Panc1 (cell line): Measurements from ENCODE around the gene RHBDL1.

Experiments used
- CTCF ChIP-seq: fragments of 450-650 bp; IDR thresholded peaks from 2 replicates; pipeline ENCODE4 v1.5.1; 2017; ENCODE audit warnings: mild to moderate bottlenecking
- POLR2AphosphoS5 ChIP-seq: IDR thresholded peaks from 2 replicates; pipeline ENCODE4 v1.6.1; 2012; ENCODE audit warnings: mild to moderate bottlenecking, low read depth, low read length, moderate library complexity
- REST ChIP-seq, 2 experiments: IDR thresholded peaks; 2 replicates each; pipeline ENCODE4 v1.6.1; 2011 to 2012; ENCODE audit warnings: low read depth in 2 of 2, control low read depth in 1 of 2, low read length in 1 of 2, mild to moderate bottlenecking in 1 of 2, moderate library complexity in 1 of 2; ENCODE audit not compliant: insufficient read depth in 1 of 2

DNA sequence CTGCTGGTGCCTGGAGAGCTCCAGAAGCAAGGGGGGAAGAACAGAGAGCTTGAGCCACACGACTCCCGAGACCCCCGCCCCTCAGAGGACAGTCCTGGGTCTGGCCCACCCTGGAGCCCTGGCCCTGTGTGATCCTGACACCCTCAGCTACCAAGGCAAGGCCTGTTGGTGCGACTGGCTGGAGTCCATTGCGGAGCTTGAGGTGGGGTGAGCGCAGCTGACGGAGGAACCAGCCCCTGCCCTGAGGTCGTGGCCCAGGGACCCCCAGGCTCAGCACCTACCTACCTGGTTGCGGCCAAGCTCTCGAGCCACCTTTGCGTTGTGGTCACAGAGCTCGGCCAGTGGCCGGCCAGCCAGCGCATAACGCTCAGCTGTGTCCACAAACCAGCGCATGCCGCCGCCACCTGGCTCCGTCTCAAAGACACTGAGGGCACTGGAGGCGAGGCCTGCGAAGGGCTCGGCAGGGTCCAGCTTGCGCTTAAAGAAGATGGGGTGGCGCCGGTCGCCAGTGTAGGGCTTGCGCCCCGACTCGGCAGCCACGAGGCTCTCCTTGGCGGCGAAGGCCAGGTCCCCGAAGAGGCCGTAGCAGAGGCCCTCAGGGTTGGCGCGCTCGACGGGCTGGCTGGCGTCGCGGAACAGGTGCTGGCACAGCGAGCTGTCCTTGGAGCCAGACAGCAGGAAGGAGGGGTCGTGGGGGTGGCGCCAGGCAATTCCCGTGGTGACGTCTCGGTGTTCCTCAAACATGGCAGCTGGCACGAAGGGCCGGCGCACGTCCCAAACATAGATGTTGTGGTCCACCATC lies 11.2 kb downstream of the RHBDL1 start:
- TF ChIP-seq CTCF, result no peak
- TF ChIP-seq POLR2AphosphoS5, result no peak
- no peak for TF ChIP-seq REST (IDR thresholded peaks at IDR 0.05; ENCODE audit: insufficient read depth in 1 of 2, low read depth in 2 of 2, low read length in 1 of 2)
